Measurements from ENCODE around the gene RHOT2. TPM values are rescaled to one million over a fixed set of nuclear protein-coding genes. Genes with fewer than 3 reads are reported as not detected.

RHOT2 gene
- total and polyA plus RNA-seq, 10 of the 15 experiments (the other 5 are each of a cell fraction or from before 2014, with no cell fraction given) = 3.7 to 174 (median 69.8) TPM

DNA sequence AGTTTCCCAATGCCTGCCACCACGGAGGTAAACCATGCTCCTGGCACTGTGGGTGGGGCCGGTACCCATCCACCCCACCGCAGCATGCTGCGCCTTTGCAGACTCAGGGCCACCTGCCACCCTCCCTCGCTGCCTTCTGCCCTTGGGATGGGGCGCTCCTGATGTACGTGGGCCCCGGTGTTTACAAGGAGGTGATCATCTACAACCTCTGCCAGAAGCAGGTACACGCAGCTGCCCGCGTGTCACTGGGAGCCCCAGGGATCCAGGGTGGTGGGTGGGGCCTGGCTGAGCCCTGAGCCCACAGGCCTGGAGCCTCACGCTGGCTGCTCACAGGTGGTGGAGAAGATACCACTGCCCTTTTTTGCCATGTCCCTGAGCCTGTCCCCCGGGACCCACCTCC is 1.4 kb upstream of the RHOT2 start:
- ChIA-PET POLR2A (no interaction called here), CTCF (interaction anchor here (1.6 kb wide), 1 partner anchor 14 kb away, joined by 4 read pairs; the partner anchor contains the start of gene STUB1), SMC1A (ENCODE audit: uncharacterized antibody, unreplicated experiment) (no interaction called here), RAD21 (ENCODE audit: unreplicated experiment) (interaction anchor here (1.1 kb wide), 1 partner anchor 14 kb away, joined by 3 read pairs; the partner anchor contains the start of gene STUB1)
- TF ChIP-seq CREM (IDR thresholded peaks at IDR 0.05; ENCODE audit: low read depth) = no peak
- TF ChIP-seq BCL11A (IDR thresholded peaks at IDR 0.05; ENCODE audit: low read depth, low read length) = no peak
- no peak for TF ChIP-seq ESRRA (IDR thresholded peaks at IDR 0.05; ENCODE audit: low read length)
- TF ChIP-seq SREBF2 (IDR thresholded peaks at IDR 0.05; ENCODE audit: low read length) = no peak
- no peak for TF ChIP-seq RAD51 (IDR thresholded peaks at IDR 0.05)
- H3K4me1 ChIP-seq (ENCODE audit: control insufficient read depth, insufficient read depth, low read length) = peaks cover 2% of the 10 kb centered on the region; the same call in 1 of the 2 replicates
- H2AFZ ChIP-seq (ENCODE audit: control insufficient read depth, low read depth, low read length) = no peak overlapping the region
- H4K20me1 ChIP-seq (ENCODE audit: control insufficient read depth, insufficient read depth) = no peaks in the 10 kb centered on the region
- H3K36me3 ChIP-seq (ENCODE audit: control insufficient read depth in 2 of 2, insufficient read depth in 2 of 2, low read length in 1 of 2) = peaks cover 0 to 12% of the 10 kb centered on the region in 2 experiments; a peak in 3 of 4 replicates
- no TSS peak for BruUV-seq (replicated peaks)
- FAIRE-seq = no peak
- intact Hi-C loops (cut with micrococcal nuclease; ENCODE audit: unreplicated experiment) (loop anchor here (10.0 kb wide), 1 partner anchor 272 kb away; the partner anchor contains the start of gene NME4), in situ Hi-C loops (cut with MboI) (loop anchor here (10.0 kb wide), 1 partner anchor 272 kb away; the partner anchor contains the start of gene NME4)
- ATAC-seq = no peak
- H3K79me2 ChIP-seq (ENCODE audit: control insufficient read depth, insufficient read depth, low read length) = peaks cover 16% of the 10 kb centered on the region
- no peaks in the 10 kb centered on the region for H3K9me3 ChIP-seq (replicated peaks; ENCODE audit: control insufficient read depth, insufficient read depth, low read length)
- H3K4me3 ChIP-seq = no peak overlapping the region
- WGBS (ENCODE audit: insufficient coverage, insufficient replicate concordance, low lambda C conversion rate, missing lambda C conversion rate) = 81% methylated on average over 13 of the region's 13 CpGs
- DNase-seq (ENCODE audit: low read depth, low spot score) = no peak
- no peak overlapping the region for H3K27ac ChIP-seq (ENCODE audit: control insufficient read depth, insufficient read depth)
- no peak overlapping the region for H3K4me2 ChIP-seq (ENCODE audit: control insufficient read depth, insufficient read depth)
- no peak overlapping the region for H3K9ac ChIP-seq (ENCODE audit: control insufficient read depth, insufficient read depth, low read length)
- H3K27me3 ChIP-seq (replicated peaks in 1 of 2; ENCODE audit: control insufficient read depth in 2 of 2, insufficient read depth in 2 of 2, low read length in 1 of 2) = no peaks in the 10 kb centered on the region

DNA sequence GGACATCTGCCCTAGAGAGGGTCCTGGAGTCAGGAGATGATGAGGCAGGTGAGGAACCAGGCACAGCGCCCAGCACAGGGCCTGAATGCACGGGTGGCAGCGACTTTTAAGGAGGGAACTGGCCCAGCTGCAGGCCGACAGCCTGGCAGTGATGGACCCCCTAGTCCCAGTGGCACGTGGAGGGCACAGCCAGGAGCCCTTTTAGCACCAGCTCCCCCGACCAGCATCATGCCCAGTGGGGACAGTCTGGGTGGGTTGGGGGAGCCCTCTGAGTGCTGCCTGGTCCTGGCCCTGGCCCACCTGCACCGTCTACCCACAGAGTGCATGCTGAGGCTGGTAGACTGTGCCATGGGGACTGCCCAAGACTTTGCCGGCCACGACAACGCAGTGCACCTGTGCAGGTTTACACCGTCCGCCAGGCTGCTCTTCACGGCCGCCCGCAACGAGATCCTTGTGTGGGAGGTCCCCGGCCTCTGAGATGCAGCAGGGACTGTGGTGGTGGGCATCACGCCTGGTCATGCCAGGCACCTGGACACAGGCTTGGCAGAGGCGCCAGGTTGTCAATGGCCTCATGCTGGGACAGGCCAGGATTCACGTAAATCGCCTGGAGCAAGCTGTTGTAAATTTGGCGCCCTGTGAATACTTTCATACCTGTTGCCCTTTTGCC is 686 bp upstream of the RHOT2 start:
- RAD21 ChIA-PET (ENCODE audit: unreplicated experiment) = interaction anchor here (1.3 kb wide), 1 partner anchor 23 kb away, joined by 3 read pairs; the partner anchor contains the start of gene WDR24
- no peak for FAIRE-seq
- no peaks in the 10 kb centered on the region for H3K9me3 ChIP-seq (replicated peaks; ENCODE audit: control insufficient read depth, insufficient read depth, low read length)
- POLR2A ChIA-PET = interaction anchor here (0.7 kb wide), 2 partner anchors 13 to 1802 kb away, joined by 3 to 4 read pairs; partner anchors contain the start of gene STUB1
- no TSS peak for BruUV-seq (replicated peaks)
- no peak overlapping the region for H3K4me3 ChIP-seq
- peaks cover 2% of the 10 kb centered on the region; the same call in 1 of the 2 replicates for H3K4me1 ChIP-seq (ENCODE audit: control insufficient read depth, insufficient read depth, low read length)
- H3K9ac ChIP-seq (ENCODE audit: control insufficient read depth, insufficient read depth, low read length) = peak overlapping the region; percentile 34; the same call in 1 of the 2 replicates
- H3K4me2 ChIP-seq (ENCODE audit: control insufficient read depth, insufficient read depth) = no peak overlapping the region
- 68% methylated on average over 22 of the region's 22 CpGs for WGBS (ENCODE audit: insufficient coverage, insufficient replicate concordance, low lambda C conversion rate, missing lambda C conversion rate)
- DNase-seq (ENCODE audit: low read depth, low spot score) = no peak
- intact Hi-C loops (cut with micrococcal nuclease; ENCODE audit: unreplicated experiment) (loop anchor here (10.0 kb wide), 1 partner anchor 272 kb away; the partner anchor contains the start of gene NME4), in situ Hi-C loops (cut with MboI) (loop anchor here (10.0 kb wide), 1 partner anchor 272 kb away; the partner anchor contains the start of gene NME4)
- no peaks in the 10 kb centered on the region for H3K27me3 ChIP-seq (replicated peaks in 1 of 2; ENCODE audit: control insufficient read depth in 2 of 2, insufficient read depth in 2 of 2, low read length in 1 of 2)
- CTCF ChIA-PET = interaction anchor here (1.5 to 1.8 kb wide), 4 partner anchors 11 to 31 kb away, joined by 4 to 11 read pairs (median 4); partner anchors contain the start of genes METTL26, STUB1 and WDR90
- H4K20me1 ChIP-seq (ENCODE audit: control insufficient read depth, insufficient read depth) = no peaks in the 10 kb centered on the region; the same call in 1 of the 2 replicates
- H3K36me3 ChIP-seq (ENCODE audit: control insufficient read depth in 2 of 2, insufficient read depth in 2 of 2, low read length in 1 of 2) = peaks cover 0 to 15% of the 10 kb centered on the region in 2 experiments; a peak in 3 of 4 replicates
- peak overlapping the region; percentile 84 for H2AFZ ChIP-seq (ENCODE audit: control insufficient read depth, low read depth, low read length)
- H3K27ac ChIP-seq (ENCODE audit: control insufficient read depth, insufficient read depth) = no peak overlapping the region
- SMC1A ChIA-PET (ENCODE audit: uncharacterized antibody, unreplicated experiment) = no interaction called here
- peaks cover 16% of the 10 kb centered on the region for H3K79me2 ChIP-seq (ENCODE audit: control insufficient read depth, insufficient read depth, low read length)
- no peak for TF ChIP-seq ZNF622 (IDR thresholded peaks at IDR 0.05)
- TF ChIP-seq HDGF (IDR thresholded peaks at IDR 0.05) = 0 out of 2 replicates have a peak, but pooled peaks have one; percentile 71
- ATAC-seq = no peak

Measured in GM12878 (cell line).